ENCODE results near the gene BCDIN3D. TPM values are rescaled to one million over a fixed set of nuclear protein-coding genes. Genes with fewer than 3 reads are reported as not detected.

The BCDIN3D gene
- total and polyA plus RNA-seq, 9 of the 15 experiments (the other 6 are each of a cell fraction or from before 2014, with no cell fraction given), result 3.7 to 6.9 (median 5.6) TPM

- no peak for TF ChIP-seq ZNF707 (CRISPR knock-in tag; conservative IDR thresholded peaks at IDR 0.05)
- no peak for TF ChIP-seq RB1 (IDR thresholded peaks at IDR 0.05; ENCODE audit: low read depth)
- TF ChIP-seq GTF2F1 (IDR thresholded peaks at IDR 0.05; ENCODE audit: low read depth, low read length), result no peak
- TF ChIP-seq OTX1 (CRISPR knock-in tag; IDR thresholded peaks at IDR 0.05), result no peak
- no peak for TF ChIP-seq ZNF133 (CRISPR knock-in tag; IDR thresholded peaks at IDR 0.05)
- peak; percentile 72 for TF ChIP-seq ATF7 (IDR thresholded peaks at IDR 0.05)
- TF ChIP-seq NFE2L1 (tag; IDR thresholded peaks at IDR 0.05; ENCODE audit: borderline replicate concordance, low read depth), result no peak
- TF ChIP-seq NCOA2 (IDR thresholded peaks at IDR 0.05; ENCODE audit: partially characterized antibody in 2 of 2), result no peak
- peak; percentile 43; the same call in 1 of the 2 replicates for TF ChIP-seq JUN (IDR thresholded peaks at IDR 0.05; ENCODE audit: borderline replicate concordance, low read depth, low read length)
- TF ChIP-seq JUN (CRISPR knock-in tag; IDR thresholded peaks at IDR 0.05; ENCODE audit: borderline replicate concordance), result no peak
- no peak for TF ChIP-seq CLOCK (CRISPR knock-in tag; IDR thresholded peaks at IDR 0.05; ENCODE audit: borderline replicate concordance)
- no peak for TF ChIP-seq ZBTB26 (CRISPR knock-in tag; IDR thresholded peaks at IDR 0.05)
- TF ChIP-seq TSC22D4 (tag; IDR thresholded peaks at IDR 0.05), result no peak
- TF ChIP-seq L3MBTL2 (IDR thresholded peaks at IDR 0.05), result 0 out of 2 replicates have a peak, but pooled peaks have one; percentile 17
- no peak for TF ChIP-seq C11orf30 (IDR thresholded peaks at IDR 0.05; ENCODE audit: low read depth)
- no peak for TF ChIP-seq SAP30 (IDR thresholded peaks at IDR 0.05; ENCODE audit: borderline replicate concordance, insufficient read depth, low read depth, low read length, poor library complexity, severe bottlenecking)
- peak; percentile 77; the same call in 1 of the 2 replicates for TF ChIP-seq ZSCAN32 (CRISPR knock-in tag; IDR thresholded peaks at IDR 0.05)
- TF ChIP-seq ETS2 (tag; IDR thresholded peaks at IDR 0.05; ENCODE audit: borderline replicate concordance, poor library complexity, severe bottlenecking), result no peak
- 0 out of 2 replicates have a peak, but pooled peaks have one; percentile 4 for TF ChIP-seq EP300 (IDR thresholded peaks at IDR 0.05; ENCODE audit: low read length)
- TF ChIP-seq SIN3A (IDR thresholded peaks at IDR 0.05; ENCODE audit: borderline replicate concordance in 2 of 2, control insufficient read depth in 1 of 2, low read depth in 2 of 2, low read length in 2 of 2), result no peak
- no peak for TF ChIP-seq TAF15 (IDR thresholded peaks at IDR 0.05; ENCODE audit: low read depth, low read length)
- TF ChIP-seq SMAD4 (CRISPR knock-in tag; conservative IDR thresholded peaks at IDR 0.05), result peak; percentile 18; the same call in 1 of the 2 replicates
- TF ChIP-seq CEBPB (tag; IDR thresholded peaks at IDR 0.05), result peak; percentile 67
- peak; percentile 49 for TF ChIP-seq FOSL1 (tag; conservative IDR thresholded peaks at IDR 0.05)
- peak; percentile 90 for TF ChIP-seq CEBPG (CRISPR knock-in tag; IDR thresholded peaks at IDR 0.05)
- peak; percentile 92 to 98 for TF ChIP-seq CEBPG (tag; conservative IDR thresholded peaks at IDR 0.05 in 1 of 2, IDR thresholded peaks at IDR 0.05 in 1 of 2)
Measured at GRCh38 chr12:49832836-49833421, 10.0 kb downstream of the BCDIN3D start (continued).
